ENCODE results near the gene CRACR2B. TPM values are rescaled to one million over a fixed set of nuclear protein-coding genes. Genes with fewer than 3 reads are reported as not detected.
A peak's percentile ranks its signal among the peaks of the same experiment; 100 is the strongest.

CRACR2B gene
- total and polyA plus RNA-seq, 2 of the 13 experiments (the other 11 are each of a cell fraction or from before 2014, with no cell fraction given), result 14.9 to 21.0 TPM

DNA sequence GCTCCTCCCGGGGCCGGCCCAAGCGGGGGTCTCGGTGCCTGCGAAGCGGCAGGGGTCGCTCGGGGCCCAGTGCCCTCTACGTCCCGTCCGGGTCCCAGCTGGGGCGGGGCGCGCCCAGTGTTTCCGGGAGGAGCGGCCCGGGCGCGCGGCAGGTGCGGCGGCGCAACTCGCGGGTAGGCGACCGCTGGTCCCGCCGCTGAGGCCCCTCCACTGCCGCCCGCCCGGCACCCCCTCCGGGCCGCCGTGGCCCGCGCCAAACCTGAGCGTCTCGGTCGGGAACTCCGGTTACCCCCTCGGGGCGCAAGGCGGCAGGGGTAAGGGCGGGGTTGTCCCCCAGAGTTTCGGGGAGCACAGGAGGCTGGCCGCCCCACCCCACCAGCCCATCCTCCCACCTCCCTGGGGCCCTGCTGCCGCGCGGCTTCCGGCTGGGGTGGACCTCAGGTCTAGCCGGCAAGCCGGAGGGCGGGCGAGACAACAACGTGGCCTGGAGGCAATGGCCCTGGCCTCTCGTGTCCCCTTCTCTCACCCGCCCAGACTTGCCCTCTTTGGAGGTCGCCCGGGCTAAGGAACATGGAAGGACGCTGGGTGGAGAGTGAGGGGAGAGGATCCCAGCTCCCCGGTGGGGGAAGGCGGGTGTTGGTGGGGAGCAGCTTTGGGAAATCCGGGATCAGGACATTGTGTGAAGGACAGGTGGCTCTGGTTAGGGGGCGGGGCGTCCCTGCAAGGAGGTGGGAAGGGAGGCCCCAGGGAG lies 398 bp upstream of the CRACR2B start (continued):
- peak; percentile 90 for TF ChIP-seq PRDM15 (CRISPR knock-in tag; IDR thresholded peaks at IDR 0.05)
- TF ChIP-seq MXD4 (CRISPR knock-in tag; IDR thresholded peaks at IDR 0.05), result peak; percentile 63; the same call in 1 of the 2 replicates
- 0 out of 2 replicates have a peak, but pooled peaks have one; percentile 34 for TF ChIP-seq EEA1 (CRISPR knock-in tag; IDR thresholded peaks at IDR 0.05; ENCODE audit: borderline replicate concordance)
- TF ChIP-seq RXRB (CRISPR knock-in tag; IDR thresholded peaks at IDR 0.05; ENCODE audit: borderline replicate concordance), result peak; percentile 53; the same call in 1 of the 2 replicates
- TF ChIP-seq KLF13 (CRISPR knock-in tag; IDR thresholded peaks at IDR 0.05), result peak; percentile 25; the same call in 1 of the 2 replicates
- 0 out of 2 replicates have a peak, but pooled peaks have one; percentile 60 for TF ChIP-seq NFKBIZ (CRISPR knock-in tag; IDR thresholded peaks at IDR 0.05)
- TF ChIP-seq, protein P1, sequence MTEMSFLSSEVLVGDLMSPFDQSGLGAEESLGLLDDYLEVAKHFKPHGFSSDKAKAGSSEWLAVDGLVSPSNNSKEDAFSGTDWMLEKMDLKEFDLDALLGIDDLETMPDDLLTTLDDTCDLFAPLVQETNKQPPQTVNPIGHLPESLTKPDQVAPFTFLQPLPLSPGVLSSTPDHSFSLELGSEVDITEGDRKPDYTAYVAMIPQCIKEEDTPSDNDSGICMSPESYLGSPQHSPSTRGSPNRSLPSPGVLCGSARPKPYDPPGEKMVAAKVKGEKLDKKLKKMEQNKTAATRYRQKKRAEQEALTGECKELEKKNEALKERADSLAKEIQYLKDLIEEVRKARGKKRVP (CRISPR knock-in tag; IDR thresholded peaks at IDR 0.05), result no peak
- peak; percentile 44; the same call in 1 of the 2 replicates for TF ChIP-seq ZNF580 (CRISPR knock-in tag; IDR thresholded peaks at IDR 0.05; ENCODE audit: borderline replicate concordance, low read depth)
- no peak for TF ChIP-seq ZNF577 (CRISPR knock-in tag; IDR thresholded peaks at IDR 0.05; ENCODE audit: borderline replicate concordance, low read depth)
- TF ChIP-seq, protein P2, sequence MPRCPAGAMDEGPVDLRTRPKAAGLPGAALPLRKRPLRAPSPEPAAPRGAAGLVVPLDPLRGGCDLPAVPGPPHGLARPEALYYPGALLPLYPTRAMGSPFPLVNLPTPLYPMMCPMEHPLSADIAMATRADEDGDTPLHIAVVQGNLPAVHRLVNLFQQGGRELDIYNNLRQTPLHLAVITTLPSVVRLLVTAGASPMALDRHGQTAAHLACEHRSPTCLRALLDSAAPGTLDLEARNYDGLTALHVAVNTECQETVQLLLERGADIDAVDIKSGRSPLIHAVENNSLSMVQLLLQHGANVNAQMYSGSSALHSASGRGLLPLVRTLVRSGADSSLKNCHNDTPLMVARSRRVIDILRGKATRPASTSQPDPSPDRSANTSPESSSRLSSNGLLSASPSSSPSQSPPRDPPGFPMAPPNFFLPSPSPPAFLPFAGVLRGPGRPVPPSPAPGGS (CRISPR knock-in tag; IDR thresholded peaks at IDR 0.05), result 0 out of 2 replicates have a peak, but pooled peaks have one; percentile 42
- TF ChIP-seq AHR (CRISPR knock-in tag; IDR thresholded peaks at IDR 0.05), result peak; percentile 37; the same call in 1 of the 2 replicates
- no peak for TF ChIP-seq NFE2L1 (CRISPR knock-in tag; IDR thresholded peaks at IDR 0.05; ENCODE audit: borderline replicate concordance)
- no peak for TF ChIP-seq ZNF619 (CRISPR knock-in tag; IDR thresholded peaks at IDR 0.05)
- TF ChIP-seq ZNF777 (CRISPR knock-in tag; IDR thresholded peaks at IDR 0.05), result peak; percentile 47; the same call in 1 of the 2 replicates
- TF ChIP-seq ZZZ3 (CRISPR knock-in tag; IDR thresholded peaks at IDR 0.05; ENCODE audit: borderline replicate concordance), result no peak
- TF ChIP-seq AKAP8 (CRISPR knock-in tag; IDR thresholded peaks at IDR 0.05), result peak; percentile 90
- TF ChIP-seq ATM (IDR thresholded peaks at IDR 0.05; ENCODE audit: borderline replicate concordance), result no peak
- peak; percentile 46; the same call in 1 of the 2 replicates for TF ChIP-seq SMAD1 (CRISPR knock-in tag; IDR thresholded peaks at IDR 0.05; ENCODE audit: borderline replicate concordance, low read depth)
- TF ChIP-seq TBP (CRISPR knock-in tag; IDR thresholded peaks at IDR 0.05), result 0 out of 2 replicates have a peak, but pooled peaks have one; percentile 21
- TF ChIP-seq ZNF343 (CRISPR knock-in tag; IDR thresholded peaks at IDR 0.05), result peak; percentile 76; the same call in 1 of the 2 replicates
- no peak for TF ChIP-seq ZNF766 (CRISPR knock-in tag; IDR thresholded peaks at IDR 0.05; ENCODE audit: borderline replicate concordance)
- no peak for TF ChIP-seq RAD21 (CRISPR knock-in tag; IDR thresholded peaks at IDR 0.05)

All from HepG2 (cell line).